ENCODE results near the gene PPP2R5C.

- no peak for TF ChIP-seq CTCF (IDR thresholded peaks at IDR 0.05)
- TF ChIP-seq SIN3A (IDR thresholded peaks at IDR 0.05; ENCODE audit: borderline replicate concordance, insufficient read depth, low read depth, low read length), result no peak
- TF ChIP-seq, protein P1, sequence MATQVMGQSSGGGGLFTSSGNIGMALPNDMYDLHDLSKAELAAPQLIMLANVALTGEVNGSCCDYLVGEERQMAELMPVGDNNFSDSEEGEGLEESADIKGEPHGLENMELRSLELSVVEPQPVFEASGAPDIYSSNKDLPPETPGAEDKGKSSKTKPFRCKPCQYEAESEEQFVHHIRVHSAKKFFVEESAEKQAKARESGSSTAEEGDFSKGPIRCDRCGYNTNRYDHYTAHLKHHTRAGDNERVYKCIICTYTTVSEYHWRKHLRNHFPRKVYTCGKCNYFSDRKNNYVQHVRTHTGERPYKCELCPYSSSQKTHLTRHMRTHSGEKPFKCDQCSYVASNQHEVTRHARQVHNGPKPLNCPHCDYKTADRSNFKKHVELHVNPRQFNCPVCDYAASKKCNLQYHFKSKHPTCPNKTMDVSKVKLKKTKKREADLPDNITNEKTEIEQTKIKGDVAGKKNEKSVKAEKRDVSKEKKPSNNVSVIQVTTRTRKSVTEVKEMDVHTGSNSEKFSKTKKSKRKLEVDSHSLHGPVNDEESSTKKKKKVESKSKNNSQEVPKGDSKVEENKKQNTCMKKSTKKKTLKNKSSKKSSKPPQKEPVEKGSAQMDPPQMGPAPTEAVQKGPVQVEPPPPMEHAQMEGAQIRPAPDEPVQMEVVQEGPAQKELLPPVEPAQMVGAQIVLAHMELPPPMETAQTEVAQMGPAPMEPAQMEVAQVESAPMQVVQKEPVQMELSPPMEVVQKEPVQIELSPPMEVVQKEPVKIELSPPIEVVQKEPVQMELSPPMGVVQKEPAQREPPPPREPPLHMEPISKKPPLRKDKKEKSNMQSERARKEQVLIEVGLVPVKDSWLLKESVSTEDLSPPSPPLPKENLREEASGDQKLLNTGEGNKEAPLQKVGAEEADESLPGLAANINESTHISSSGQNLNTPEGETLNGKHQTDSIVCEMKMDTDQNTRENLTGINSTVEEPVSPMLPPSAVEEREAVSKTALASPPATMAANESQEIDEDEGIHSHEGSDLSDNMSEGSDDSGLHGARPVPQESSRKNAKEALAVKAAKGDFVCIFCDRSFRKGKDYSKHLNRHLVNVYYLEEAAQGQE (IDR thresholded peaks at IDR 0.05; ENCODE audit: insufficient read depth in 1 of 2, low read depth in 2 of 2, low read length in 1 of 2), result no peak
- TF ChIP-seq TCF7L2 (IDR thresholded peaks at IDR 0.05; ENCODE audit: low read depth, low read length), result no peak
- TF ChIP-seq POLR2AphosphoS5 (IDR thresholded peaks at IDR 0.05; ENCODE audit: low read depth, low read length), result no peak
These were observed 79.3 kb downstream of the PPP2R5C start for GRCh38 chr14:101840649-101841369.
